GM18951 (cell line): ENCODE measurements around the gene PRELID1.
"Not testable (repeated sequence)": the region's sequence is repeated elsewhere in the genome, so short reads cannot be mapped to it uniquely, and the experiment has no call there.

Experiments
- POLR2A ChIP-seq: IDR thresholded peaks from 4 replicates; pipeline ENCODE4 v1.6.1; 2011; ENCODE audit warnings: mild to moderate bottlenecking; ENCODE audit not compliant: insufficient read length, insufficient read depth; ENCODE audit errors: extremely low read depth
- in situ Hi-C: fragments of 300-500 bp; cut with MboI; formaldehyde crosslinking; loops from one replicate; pipeline ENCODE4 v1.12.0; 2022; ENCODE audit warnings: low sequenced_read_pairs, mixed read lengths, inconsistent platforms; ENCODE audit not compliant: unreplicated experiment

Gene PRELID1

DNA sequence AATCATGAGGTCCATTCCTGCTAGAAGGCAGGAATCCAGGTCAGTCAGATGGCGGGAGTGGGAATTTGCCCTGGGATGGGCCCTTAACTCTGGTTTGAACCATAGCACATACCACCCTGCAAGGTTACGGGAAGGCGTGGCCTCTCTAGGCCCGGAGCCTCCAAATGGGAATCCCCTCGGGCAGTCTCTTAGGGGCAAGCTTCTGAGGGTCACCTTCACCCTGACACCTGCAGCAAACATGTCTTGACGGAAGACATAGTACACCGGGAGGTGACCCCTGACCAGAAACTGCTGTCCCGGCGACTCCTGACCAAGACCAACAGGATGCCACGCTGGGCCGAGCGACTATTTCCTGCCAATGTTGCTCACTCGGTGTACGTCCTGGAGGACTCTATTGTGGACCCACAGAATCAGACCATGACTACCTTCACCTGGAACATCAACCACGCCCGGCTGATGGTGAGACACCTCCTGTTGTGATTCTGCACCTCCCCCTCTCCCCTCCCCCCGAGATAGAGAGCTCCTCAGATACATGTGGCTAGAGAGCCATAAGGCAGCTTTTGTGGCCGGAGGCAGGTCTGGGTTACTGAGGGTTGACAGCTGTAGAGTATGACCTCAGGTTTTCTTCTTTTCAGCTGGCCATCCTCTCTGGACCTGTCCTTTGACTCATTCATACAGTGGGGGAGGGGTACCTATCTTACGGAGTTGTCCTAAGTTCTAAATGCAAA, 957 bp downstream of the PRELID1 start:
- in situ Hi-C loops: no loop called here
- no peak for TF ChIP-seq POLR2A

DNA sequence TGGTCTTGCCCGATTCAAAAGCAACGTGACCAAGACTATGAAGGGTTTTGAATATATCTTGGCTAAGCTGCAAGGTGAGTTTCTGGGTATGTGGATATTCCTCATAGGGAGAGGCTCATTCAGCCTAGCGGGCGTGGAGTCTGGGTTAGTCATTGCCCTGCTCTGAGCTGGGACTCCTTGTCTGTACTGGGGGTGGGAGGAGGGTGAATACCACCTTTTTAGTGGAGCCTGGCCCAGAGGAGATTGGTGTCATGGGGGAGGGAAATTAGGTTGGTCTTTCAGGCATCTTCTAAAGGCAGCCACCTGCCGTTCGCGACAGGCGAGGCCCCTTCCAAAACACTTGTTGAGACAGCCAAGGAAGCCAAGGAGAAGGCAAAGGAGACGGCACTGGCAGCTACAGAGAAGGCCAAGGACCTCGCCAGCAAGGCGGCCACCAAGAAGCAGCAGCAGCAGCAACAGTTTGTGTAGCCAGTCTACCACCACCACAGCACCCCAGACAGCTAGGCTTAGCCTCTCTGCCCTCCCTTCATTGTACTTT, 2.6 kb downstream of the PRELID1 start:
- in situ Hi-C loops: not testable (repeated sequence)

DNA sequence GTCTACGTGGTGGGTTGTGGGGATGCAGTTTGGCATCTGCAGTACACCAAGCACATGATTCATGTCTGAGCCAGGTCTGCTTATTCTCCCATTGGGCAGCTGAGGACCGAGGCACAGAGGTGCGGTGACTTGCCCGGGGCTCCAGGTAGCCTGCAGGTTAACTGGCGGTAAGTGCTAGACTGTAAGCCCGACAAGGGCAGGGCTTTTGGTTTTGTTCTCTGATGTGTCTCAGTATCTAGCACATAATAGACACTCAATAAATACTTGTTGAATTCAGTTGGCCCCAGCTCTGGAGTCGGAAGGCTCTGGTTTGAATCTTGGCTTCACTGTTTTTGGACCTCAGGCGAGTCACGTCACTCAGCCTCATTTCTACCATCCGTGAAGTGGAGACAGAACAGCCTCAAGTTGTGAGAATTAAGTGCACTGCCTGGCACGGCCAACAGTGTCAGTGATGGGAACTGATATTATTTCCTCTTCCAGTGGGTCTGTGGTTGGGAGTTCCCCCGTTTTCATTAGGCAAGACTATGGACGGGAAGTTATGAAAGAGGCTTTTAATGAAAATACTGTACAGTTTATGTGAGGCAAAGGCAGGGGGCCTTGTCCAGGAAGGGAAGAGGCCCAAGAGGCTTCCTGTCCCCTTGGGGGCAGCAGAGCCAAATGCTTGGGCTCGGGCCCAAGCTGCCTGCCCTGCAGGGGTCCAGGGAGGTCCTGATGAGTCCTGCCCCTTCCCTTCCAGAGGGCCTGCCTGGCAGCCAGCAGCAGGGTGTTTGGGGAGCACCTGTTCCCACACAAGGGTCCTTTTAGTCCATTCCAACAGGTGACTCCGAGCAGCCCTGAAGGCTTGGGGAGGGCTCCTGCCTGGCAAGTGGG, 3.3 kb downstream of the PRELID1 start:
- TF ChIP-seq POLR2A: no peak
- in situ Hi-C loops: no loop called here

DNA sequence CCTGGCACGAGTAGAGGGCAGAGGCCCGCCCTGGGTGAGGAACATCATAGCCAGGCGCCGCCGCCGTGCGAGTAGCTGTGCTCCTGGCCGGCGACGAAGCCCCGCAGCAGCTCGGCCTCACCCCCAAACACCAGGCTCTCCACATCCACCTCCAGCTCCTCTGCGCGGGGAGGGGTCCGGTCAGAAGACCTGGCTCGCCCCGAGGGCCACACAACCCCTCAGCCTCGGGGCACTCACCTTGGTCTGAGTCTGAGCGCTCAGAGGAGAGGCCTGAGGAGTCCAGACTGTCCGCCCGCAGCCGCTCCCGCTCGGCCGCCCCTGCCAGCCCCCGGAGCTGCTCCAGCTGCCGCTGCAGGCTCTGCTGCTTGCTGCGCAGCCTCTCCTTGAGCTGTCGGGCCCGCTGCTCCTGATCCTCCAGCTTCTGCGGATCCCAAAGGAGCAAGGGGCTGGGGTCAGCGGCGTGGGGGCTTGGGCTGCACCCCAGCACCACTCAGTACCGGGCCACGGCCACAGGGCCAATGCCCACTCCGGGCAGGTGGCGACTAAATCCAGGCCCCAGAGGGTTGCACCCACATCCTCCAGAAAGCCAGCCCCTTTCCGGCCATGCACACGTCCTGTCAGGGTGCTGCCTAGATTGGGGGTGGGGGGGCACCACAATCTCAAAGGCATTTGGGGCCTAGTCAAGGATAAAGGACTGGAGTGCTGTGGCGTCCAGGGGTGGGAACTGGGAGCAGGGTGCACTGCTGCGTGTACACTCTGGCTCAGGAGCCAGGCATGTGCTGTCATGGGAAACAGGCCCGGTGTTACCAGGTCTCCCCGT, 4.2 kb downstream of the PRELID1 start:
- peak; percentile 34 for TF ChIP-seq POLR2A
- in situ Hi-C loops: no loop called here

- in situ Hi-C loops: no loop called here
- TF ChIP-seq POLR2A: no peak
These were observed 5.1 kb downstream of the PRELID1 start for GRCh38 chr5:177308740-177309139.

DNA sequence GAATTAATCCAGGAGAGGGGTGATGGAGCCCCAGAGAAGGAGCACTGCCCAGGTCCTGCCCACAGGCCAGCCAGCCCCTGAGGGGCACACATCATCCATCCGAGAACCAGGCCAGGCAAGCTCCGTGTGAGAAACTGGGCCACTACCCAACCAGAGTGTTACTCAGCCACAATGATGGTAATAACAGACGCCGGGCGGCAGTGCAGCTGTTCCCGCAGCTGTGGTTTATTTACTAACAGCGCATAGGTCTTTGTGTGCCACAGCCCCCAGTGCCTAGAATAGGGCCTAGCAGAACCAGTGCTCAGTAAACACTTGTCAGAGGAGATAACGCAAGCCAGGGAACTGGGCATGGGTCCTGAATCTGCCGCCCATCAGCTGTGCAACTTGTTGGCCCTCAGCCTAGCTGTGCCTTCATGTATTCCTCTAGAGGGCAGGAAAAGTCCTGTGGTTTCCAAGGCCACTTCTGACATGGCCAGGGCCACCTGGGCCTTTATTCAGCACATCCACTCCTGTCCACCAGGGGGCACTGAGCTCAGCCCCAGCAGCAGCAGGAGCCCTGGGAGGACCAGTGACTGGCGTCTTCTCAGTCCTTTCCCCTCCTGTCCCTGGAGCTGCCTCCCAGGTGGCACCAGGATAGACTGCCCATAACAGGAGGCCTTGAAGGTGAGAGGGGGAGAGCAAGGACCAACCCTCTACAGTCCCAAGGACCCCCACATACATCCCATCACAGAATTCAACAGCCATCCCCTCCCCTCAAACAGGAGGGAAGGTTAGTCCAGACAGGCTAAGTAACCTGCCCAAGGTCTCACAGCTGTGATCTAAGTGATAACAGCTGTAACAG, 6.0 kb downstream of the PRELID1 start:
- peak; percentile 9 for TF ChIP-seq POLR2A
- in situ Hi-C loops: no loop called here

DNA sequence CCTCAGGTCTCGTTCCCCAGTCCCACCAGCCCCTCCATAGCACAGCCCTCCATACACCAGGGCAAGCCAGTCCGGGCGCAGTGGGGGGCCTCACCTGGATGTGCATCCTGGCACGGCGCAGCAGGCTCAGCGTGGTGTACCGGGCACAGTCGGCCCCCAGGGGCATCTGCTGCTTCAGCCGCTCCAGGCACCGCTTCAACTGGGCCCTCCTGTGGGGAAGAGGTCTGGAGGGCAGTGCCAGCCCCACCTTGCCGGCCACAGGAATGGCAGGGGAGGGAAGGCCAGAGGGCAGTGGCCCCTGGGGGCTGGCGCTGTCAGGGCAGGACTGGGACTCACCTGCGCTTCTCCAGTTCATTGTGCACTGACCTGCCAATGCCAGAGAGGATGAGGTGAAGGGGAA, 6.7 kb downstream of the PRELID1 start:
- in situ Hi-C loops: no loop called here
- no peak for TF ChIP-seq POLR2A

- in situ Hi-C loops: no loop called here
These were observed 7.3 kb downstream of the PRELID1 start for GRCh38 chr5:177310757-177311391.

GRCh38 chr5:177311392-177311722, 7.8 kb downstream of the PRELID1 start:
- no peak for TF ChIP-seq POLR2A
- in situ Hi-C loops: no loop called here

More at GRCh38 chr5:177310757-177311391, 7.3 kb downstream of the PRELID1 start:
- TF ChIP-seq POLR2A: peak; percentile 69

DNA sequence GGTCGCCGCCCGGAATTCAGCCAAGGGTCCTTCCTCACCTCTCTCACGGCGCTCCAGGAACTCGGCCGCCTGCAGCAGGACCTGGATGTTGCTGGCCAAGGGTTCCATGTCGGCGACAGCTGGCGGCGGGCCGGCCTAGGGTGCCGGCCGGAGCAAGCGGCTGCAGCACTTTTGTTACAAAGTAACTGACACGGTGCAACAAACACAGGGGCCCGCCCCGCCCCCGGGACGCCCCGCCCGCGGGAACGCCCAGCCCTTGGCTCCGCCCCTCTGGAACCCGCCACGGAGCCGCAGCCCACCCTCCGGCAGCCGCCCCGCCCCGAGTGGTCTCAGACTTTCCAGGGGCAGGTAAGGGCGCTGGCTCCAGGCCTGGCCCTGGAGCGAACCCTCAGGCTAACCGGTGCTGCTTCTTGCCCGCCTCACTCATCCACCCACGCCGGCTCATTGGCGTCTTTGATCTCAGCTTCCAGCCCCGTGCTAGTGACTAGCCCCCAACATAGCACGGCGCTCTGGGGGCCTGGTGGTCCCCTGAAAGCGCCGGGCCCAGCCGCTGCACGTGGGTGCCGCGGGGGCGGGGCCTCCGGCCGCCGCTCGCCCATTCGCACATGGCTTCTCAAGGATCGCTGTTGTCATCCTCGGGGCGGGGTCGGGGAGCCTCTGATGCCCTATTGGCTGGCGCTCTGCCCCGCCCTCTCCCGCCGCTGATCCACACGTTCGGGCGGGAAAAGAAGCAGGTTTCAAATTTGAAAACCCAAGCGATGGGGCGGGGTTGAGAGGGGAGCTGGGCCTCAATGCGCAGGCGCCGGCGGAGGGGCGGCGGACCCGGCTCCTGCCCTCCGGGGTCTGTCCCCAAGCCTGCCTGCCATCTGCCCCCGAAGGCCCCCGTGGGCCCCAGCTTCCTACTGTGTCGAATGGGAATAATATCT, 8.4 kb downstream of the PRELID1 start, which contains the start of gene MXD3:
MXD3 (minus strand) TSS at position 176 of the 926 bp plus-strand sequence; CDS start at position 108, 68 bp downstream.
- in situ Hi-C loops: no loop called here
- TF ChIP-seq POLR2A: peak; percentile 72

DNA sequence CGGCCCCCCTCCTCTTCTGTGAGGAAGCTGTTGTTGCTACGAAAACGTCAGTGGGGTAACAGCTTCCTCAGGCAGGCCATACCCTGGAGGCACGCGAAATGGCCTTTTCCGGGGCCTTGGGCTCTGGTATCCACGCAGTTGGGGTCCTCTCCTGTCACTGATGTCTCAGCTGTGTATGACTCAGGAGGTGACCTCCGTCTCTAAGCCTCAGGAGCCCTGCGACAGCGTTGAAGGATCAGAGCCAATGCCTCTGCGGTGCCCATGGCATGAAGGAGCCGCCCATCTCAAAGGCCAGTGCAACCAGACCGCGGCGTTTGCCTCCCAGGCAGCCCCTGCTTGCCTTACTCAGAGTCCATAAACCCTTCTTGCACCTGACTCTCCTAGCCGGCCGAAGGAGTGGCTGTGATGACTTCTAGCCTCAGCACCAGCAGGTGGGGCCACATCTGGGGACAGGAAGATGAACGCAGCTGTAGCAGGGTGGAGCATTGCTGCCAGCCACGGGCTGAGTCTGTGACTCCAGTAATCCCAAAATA, 9.1 kb downstream of the PRELID1 start:
- in situ Hi-C loops: no loop called here
- TF ChIP-seq POLR2A: no peak
